HepG2 (cell line): Measurements from ENCODE around the gene FAM83D. TPM values are rescaled to one million over a fixed set of nuclear protein-coding genes. Genes with fewer than 3 reads are reported as not detected.

ENCODE experiments used
- HMG20B ChIP-seq: conservative IDR thresholded peaks from 2 replicates; pipeline ENCODE4 v1.6.1; 2016; ENCODE audit warnings: missing genetic modification reagents, missing compliant biosample characterization
- KDM2A ChIP-seq: sonication (generic); formaldehyde crosslinking; IDR thresholded peaks from 2 replicates; pipeline ENCODE4 v1.4.0; 2020; ENCODE audit warnings: low read depth, missing genetic modification reagents, borderline replicate concordance
- KLF15 ChIP-seq: sonication (generic); formaldehyde crosslinking; IDR thresholded peaks from 2 replicates; pipeline ENCODE4 v1.8.1; 2023; ENCODE audit warnings: borderline replicate concordance, mild to moderate bottlenecking, inconsistent platforms, missing genetic modification reagents, mixed read lengths
- NPAS2 ChIP-seq: sonication (generic); formaldehyde crosslinking; IDR thresholded peaks from 2 replicates; pipeline ENCODE4 v1.8.0; 2022; ENCODE audit warnings: mild to moderate bottlenecking, missing genetic modification reagents, borderline replicate concordance
- RBM22 ChIP-seq: fragments of 200-400 bp; formaldehyde crosslinking; optimal IDR thresholded peaks from 2 replicates; pipeline ENCODE3; 2017; ENCODE audit warnings: mild to moderate bottlenecking, low read length, moderate library complexity
- RBM39 ChIP-seq: fragments of 200-400 bp; formaldehyde crosslinking; IDR thresholded peaks from one replicate; pipeline ENCODE4 v1.6.1; 2018; ENCODE audit warnings: antibody characterized with exemption, mild to moderate bottlenecking, low read depth, low read length; ENCODE audit not compliant: poor library complexity, severe bottlenecking
- SPEN ChIP-seq: sonication (generic); formaldehyde crosslinking; IDR thresholded peaks from 2 replicates; pipeline ENCODE4 v1.5.1; 2020; ENCODE audit warnings: low read depth, mild to moderate bottlenecking, missing genetic modification reagents
- SRSF4 ChIP-seq: fragments of 200-400 bp; formaldehyde crosslinking; IDR thresholded peaks from one replicate; pipeline ENCODE4 v1.6.1; 2018; ENCODE audit warnings: mild to moderate bottlenecking, low read depth, low read length, moderate library complexity; ENCODE audit not compliant: poor library complexity, severe bottlenecking
- ZFP41 ChIP-seq: sonication (generic); formaldehyde crosslinking; IDR thresholded peaks from 2 replicates; pipeline ENCODE4 v1.4.0; 2020; ENCODE audit warnings: mild to moderate bottlenecking, missing genetic modification reagents, borderline replicate concordance
- ZFYVE20 ChIP-seq: sonication (generic); formaldehyde crosslinking; IDR thresholded peaks from 2 replicates; pipeline ENCODE4 v1.8.0; 2023; ENCODE audit warnings: low read depth, mild to moderate bottlenecking, moderate library complexity, missing genetic modification reagents, borderline replicate concordance
- ZMYM4 ChIP-seq: sonication (generic); formaldehyde crosslinking; IDR thresholded peaks from 2 replicates; pipeline ENCODE4 v1.8.1; 2023; ENCODE audit warnings: mild to moderate bottlenecking, missing genetic modification reagents
- ZNF607 ChIP-seq: sonication (generic); formaldehyde crosslinking; IDR thresholded peaks from 2 replicates; pipeline ENCODE4 v1.5.1; 2020; ENCODE audit warnings: missing genetic modification reagents, mild to moderate bottlenecking, borderline replicate concordance
- ZNF75D ChIP-seq: sonication (generic); formaldehyde crosslinking; IDR thresholded peaks from 2 replicates; pipeline ENCODE4 v1.8.1; 2023; ENCODE audit warnings: missing genetic modification reagents, mild to moderate bottlenecking, borderline replicate concordance
- ZNF776 ChIP-seq: sonication (generic); formaldehyde crosslinking; IDR thresholded peaks from 2 replicates; pipeline ENCODE4 v1.4.0; 2020; ENCODE audit warnings: mild to moderate bottlenecking, missing genetic modification reagents
- ZNF792 ChIP-seq: IDR thresholded peaks from 2 replicates; pipeline ENCODE4 v1.6.1; 2016
- ZSCAN25 ChIP-seq: sonication (generic); formaldehyde crosslinking; IDR thresholded peaks from 2 replicates; pipeline ENCODE4 v1.8.0; 2022; ENCODE audit warnings: mild to moderate bottlenecking, missing genetic modification reagents
- polyA plus RNA-seq, 8 experiments: library from polyadenylated mRNA; depleted of rRNA in 3 of 8; stranded (reverse) in 7 of 8; unstranded in 1 of 8; fragments of >200 nt; fragmentation: Illumina TruSeq in 4 of 8; extraction: Trizol in 4 of 8; gene quantifications; 2 replicates each; pipeline versions ENCODE4 v1.2.1 to v1.2.3, GENCODE V29; 2011 to 2016; ENCODE audit warnings: low read depth in 4 of 8, missing spikeins in 1 of 8, mixed read lengths in 1 of 8; ENCODE audit not compliant: insufficient read depth in 1 of 8
- total RNA-seq, 5 experiments: library from RNA; depleted of rRNA; stranded (reverse); fragments of >200 nt; fragmentation: Illumina TruSeq; extraction: Trizol; gene quantifications; 2 replicates each; pipeline ENCODE4 v1.2.3, GENCODE V29; 2016; ENCODE audit warnings: low read depth in 1 of 5
- TF ChIP-seq, protein P1 (sequence below): sonication (generic); formaldehyde crosslinking; IDR thresholded peaks from 2 replicates; pipeline ENCODE4 v1.5.0; 2020; ENCODE audit warnings: missing genetic modification reagents
- TF ChIP-seq, protein P2 (sequence below): sonication (generic); formaldehyde crosslinking; IDR thresholded peaks from 2 replicates; pipeline ENCODE4 v1.4.0; 2020; ENCODE audit warnings: missing genetic modification reagents
- TF ChIP-seq, protein P3 (sequence below): sonication (generic); formaldehyde crosslinking; IDR thresholded peaks from 2 replicates; pipeline ENCODE4 v1.4.0; 2020; ENCODE audit warnings: mild to moderate bottlenecking, missing genetic modification reagents
- TF ChIP-seq, protein P4 (sequence below): sonication (generic); formaldehyde crosslinking; IDR thresholded peaks from 2 replicates; pipeline ENCODE4 v1.8.0; 2022; ENCODE audit warnings: mild to moderate bottlenecking, missing genetic modification reagents, moderate library complexity
- TF ChIP-seq, protein P5 (sequence below): sonication (generic); formaldehyde crosslinking; IDR thresholded peaks from 2 replicates; pipeline ENCODE4 v1.8.1; 2023; ENCODE audit warnings: missing genetic modification reagents, mild to moderate bottlenecking, borderline replicate concordance
- TF ChIP-seq, protein P6 (sequence below): sonication (generic); formaldehyde crosslinking; IDR thresholded peaks from 2 replicates; pipeline ENCODE4 v1.5.1; 2020; ENCODE audit warnings: missing genetic modification reagents, mild to moderate bottlenecking, borderline replicate concordance

The FAM83D gene
- total and polyA plus RNA-seq, 2 of the 13 experiments (the other 11 are each of a cell fraction or from before 2014, with no cell fraction given), result 51.4 to 64.0 TPM

DNA sequence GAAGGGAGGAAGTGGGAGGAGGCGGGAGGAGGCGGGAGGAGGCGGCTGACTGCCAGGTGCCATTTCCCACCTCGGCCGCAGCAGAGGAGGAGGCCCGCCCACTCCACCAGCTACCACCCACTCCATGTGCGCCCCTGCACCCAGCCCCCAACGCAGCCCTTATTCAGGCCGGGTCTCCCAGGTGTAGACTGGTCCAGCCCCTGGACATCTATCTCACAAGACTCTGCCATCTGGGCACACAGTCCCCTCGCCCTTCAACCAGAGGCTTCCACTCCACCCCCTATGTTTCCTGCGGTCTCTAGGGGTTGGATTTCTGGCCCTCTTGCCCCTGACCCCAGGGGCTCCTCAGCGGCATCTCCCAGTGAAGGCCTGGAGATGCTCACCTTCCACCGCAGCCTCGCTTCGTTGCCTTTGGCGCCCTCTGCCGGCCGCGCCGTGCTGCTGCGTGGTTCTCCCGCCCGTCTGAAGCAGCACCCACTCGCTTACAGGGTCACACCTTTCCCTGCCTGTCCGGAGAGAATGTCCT is 32.6 kb upstream of the FAM83D start (continued):
- TF ChIP-seq, protein P1, sequence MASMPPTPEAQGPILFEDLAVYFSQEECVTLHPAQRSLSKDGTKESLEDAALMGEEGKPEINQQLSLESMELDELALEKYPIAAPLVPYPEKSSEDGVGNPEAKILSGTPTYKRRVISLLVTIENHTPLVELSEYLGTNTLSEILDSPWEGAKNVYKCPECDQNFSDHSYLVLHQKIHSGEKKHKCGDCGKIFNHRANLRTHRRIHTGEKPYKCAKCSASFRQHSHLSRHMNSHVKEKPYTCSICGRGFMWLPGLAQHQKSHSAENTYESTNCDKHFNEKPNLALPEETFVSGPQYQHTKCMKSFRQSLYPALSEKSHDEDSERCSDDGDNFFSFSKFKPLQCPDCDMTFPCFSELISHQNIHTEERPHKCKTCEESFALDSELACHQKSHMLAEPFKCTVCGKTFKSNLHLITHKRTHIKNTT (CRISPR knock-in tag), result no peak
- no peak for TF ChIP-seq ZNF607 (CRISPR knock-in tag)
- no peak for TF ChIP-seq RBM22
- peak; percentile 86 for TF ChIP-seq KDM2A
- no peak for TF ChIP-seq HMG20B (CRISPR knock-in tag)
- TF ChIP-seq SRSF4, result no peak
- TF ChIP-seq, protein P2, sequence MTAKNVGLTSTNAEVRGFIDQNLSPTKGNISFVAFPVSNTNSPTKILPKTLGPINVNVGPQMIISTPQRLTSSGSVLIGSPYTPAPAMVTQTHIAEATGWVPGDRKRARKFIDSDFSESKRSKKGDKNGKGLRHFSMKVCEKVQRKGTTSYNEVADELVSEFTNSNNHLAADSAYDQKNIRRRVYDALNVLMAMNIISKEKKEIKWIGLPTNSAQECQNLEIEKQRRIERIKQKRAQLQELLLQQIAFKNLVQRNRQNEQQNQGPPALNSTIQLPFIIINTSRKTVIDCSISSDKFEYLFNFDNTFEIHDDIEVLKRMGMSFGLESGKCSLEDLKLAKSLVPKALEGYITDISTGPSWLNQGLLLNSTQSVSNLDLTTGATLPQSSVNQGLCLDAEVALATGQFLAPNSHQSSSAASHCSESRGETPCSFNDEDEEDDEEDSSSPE (CRISPR knock-in tag), result no peak
- 0 out of 2 replicates have a peak, but pooled peaks have one; percentile 23 for TF ChIP-seq SPEN (CRISPR knock-in tag)
- TF ChIP-seq ZNF75D (CRISPR knock-in tag), result no peak
- TF ChIP-seq, protein P3, sequence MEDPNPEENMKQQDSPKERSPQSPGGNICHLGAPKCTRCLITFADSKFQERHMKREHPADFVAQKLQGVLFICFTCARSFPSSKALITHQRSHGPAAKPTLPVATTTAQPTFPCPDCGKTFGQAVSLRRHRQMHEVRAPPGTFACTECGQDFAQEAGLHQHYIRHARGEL (CRISPR knock-in tag), result peak; percentile 59; the same call in 1 of the 2 replicates
- TF ChIP-seq ZFP41 (CRISPR knock-in tag), result 0 out of 2 replicates have a peak, but pooled peaks have one; percentile 21
- TF ChIP-seq KLF15 (CRISPR knock-in tag), result no peak
- TF ChIP-seq ZFYVE20, result 0 out of 2 replicates have a peak, but pooled peaks have one; percentile 52
- TF ChIP-seq, protein P4, sequence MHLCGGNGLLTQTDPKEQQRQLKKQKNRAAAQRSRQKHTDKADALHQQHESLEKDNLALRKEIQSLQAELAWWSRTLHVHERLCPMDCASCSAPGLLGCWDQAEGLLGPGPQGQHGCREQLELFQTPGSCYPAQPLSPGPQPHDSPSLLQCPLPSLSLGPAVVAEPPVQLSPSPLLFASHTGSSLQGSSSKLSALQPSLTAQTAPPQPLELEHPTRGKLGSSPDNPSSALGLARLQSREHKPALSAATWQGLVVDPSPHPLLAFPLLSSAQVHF (CRISPR knock-in tag), result peak; percentile 72; the same call in 1 of the 2 replicates
- no peak for TF ChIP-seq NPAS2 (CRISPR knock-in tag)
- TF ChIP-seq ZNF792 (CRISPR knock-in tag), result 0 out of 2 replicates have a peak, but pooled peaks have one; percentile 31
- 0 out of 2 replicates have a peak, but pooled peaks have one; percentile 24 for TF ChIP-seq ZMYM4 (CRISPR knock-in tag)
- TF ChIP-seq RBM39, result peak; percentile 32
- peak; percentile 89 for TF ChIP-seq ZSCAN25 (CRISPR knock-in tag)
- no peak for TF ChIP-seq ZNF776
- TF ChIP-seq, protein P5, sequence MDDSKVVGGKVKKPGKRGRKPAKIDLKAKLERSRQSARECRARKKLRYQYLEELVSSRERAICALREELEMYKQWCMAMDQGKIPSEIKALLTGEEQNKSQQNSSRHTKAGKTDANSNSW (CRISPR knock-in tag), result no peak
- TF ChIP-seq, protein P6, sequence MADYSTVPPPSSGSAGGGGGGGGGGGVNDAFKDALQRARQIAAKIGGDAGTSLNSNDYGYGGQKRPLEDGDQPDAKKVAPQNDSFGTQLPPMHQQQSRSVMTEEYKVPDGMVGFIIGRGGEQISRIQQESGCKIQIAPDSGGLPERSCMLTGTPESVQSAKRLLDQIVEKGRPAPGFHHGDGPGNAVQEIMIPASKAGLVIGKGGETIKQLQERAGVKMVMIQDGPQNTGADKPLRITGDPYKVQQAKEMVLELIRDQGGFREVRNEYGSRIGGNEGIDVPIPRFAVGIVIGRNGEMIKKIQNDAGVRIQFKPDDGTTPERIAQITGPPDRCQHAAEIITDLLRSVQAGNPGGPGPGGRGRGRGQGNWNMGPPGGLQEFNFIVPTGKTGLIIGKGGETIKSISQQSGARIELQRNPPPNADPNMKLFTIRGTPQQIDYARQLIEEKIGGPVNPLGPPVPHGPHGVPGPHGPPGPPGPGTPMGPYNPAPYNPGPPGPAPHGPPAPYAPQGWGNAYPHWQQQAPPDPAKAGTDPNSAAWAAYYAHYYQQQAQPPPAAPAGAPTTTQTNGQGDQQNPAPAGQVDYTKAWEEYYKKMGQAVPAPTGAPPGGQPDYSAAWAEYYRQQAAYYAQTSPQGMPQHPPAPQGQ (CRISPR knock-in tag), result no peak
